GM12891 (cell line): ENCODE measurements around the gene MINK1.

Experiments used
- PAX5 ChIP-seq: IDR thresholded peaks from 2 replicates; pipeline ENCODE4 v1.6.1; 2011; ENCODE audit warnings: low read length, moderate library complexity, mild to moderate bottlenecking; ENCODE audit not compliant: insufficient read depth, severe bottlenecking
- POLR2A ChIP-seq: IDR thresholded peaks from 2 replicates; pipeline ENCODE4 v1.6.1; 2011; ENCODE audit warnings: low read depth, low read length, control low read depth
- POLR2AphosphoS5 ChIP-seq: IDR thresholded peaks from 2 replicates; pipeline ENCODE4 v1.6.1; 2011; ENCODE audit warnings: low read depth, low read length, control low read depth
- SPI1 ChIP-seq: IDR thresholded peaks from 2 replicates; pipeline ENCODE4 v1.6.1; 2011; ENCODE audit warnings: low read depth, low read length, control low read depth
- TAF1 ChIP-seq: IDR thresholded peaks from 2 replicates; pipeline ENCODE4 v1.6.1; 2011; ENCODE audit warnings: low read depth, low read length, control low read depth

DNA sequence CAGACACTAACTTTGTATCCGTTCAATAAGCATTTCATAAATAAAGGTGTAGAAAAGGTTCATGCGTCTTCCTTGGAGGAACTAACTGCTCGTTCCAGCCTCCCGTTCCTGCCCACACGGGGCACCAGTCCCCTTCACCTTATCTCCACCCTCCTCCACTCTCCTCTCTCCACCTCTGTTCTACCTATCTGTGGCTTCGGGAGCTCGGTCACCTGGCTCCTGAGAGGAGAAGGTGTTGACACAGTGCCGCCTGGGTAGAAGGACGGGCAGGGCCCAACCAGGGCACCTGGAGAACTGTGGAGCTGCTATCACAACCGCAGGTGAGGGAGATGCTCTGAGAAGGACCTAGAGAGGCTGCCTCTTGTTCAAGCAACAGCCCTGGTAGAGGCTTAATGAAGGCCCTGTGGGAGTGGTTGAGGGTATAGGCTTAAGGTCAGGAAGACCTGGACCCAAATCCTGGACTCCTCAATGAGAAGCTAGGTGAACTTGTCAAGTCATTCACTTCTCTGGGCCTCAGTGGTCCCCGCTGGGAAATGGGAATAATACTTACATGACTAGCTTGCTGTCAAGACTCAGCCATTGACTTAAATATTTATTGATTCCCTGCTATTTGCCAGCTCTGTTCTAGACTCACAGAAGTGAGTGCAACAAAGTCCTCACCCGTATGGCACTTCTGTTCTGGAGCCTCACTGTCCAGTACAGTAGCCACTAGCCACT is 9.6 kb upstream of the MINK1 start:
- TF ChIP-seq POLR2AphosphoS5 (no peak), POLR2A (no peak), TAF1 (no peak), PAX5 (no peak), SPI1 (no peak)
